ENCODE data around the gene SMPDL3B.

Gene SMPDL3B

DNA sequence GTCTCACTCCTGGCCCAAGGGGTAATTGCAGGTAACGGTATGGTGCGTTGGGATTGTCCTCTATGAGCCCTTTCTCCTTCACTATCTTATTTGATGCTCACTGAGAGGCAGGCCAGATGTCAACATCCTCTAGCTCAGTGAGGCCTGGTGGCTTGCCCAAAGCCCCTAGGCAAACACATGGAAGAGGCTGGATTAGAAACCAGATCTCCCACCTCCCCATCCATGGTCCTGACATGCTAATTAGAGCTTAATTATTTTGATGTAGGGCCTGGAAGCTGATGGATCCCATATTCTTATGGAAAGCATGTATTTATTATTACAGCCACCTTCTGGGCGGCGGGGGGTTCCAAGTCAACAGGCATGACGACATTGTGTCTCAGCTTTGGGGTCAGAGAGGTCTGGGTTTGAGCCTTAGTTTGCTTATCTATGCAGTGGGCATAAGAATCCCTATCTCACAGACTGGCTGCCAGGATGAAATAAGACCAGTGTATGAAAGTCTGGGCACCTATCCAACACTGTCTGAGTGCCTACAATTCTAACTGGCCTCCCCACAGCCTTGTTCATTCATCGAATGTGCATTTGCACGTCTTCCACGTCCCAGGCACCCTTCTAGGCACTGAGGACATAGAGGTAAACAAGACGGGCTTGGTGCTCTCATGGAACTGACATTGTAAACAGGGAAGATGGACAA is 6.2 kb downstream of the SMPDL3B start:
- DNase-seq (ENCODE audit: low spot score), result no peak

DNA sequence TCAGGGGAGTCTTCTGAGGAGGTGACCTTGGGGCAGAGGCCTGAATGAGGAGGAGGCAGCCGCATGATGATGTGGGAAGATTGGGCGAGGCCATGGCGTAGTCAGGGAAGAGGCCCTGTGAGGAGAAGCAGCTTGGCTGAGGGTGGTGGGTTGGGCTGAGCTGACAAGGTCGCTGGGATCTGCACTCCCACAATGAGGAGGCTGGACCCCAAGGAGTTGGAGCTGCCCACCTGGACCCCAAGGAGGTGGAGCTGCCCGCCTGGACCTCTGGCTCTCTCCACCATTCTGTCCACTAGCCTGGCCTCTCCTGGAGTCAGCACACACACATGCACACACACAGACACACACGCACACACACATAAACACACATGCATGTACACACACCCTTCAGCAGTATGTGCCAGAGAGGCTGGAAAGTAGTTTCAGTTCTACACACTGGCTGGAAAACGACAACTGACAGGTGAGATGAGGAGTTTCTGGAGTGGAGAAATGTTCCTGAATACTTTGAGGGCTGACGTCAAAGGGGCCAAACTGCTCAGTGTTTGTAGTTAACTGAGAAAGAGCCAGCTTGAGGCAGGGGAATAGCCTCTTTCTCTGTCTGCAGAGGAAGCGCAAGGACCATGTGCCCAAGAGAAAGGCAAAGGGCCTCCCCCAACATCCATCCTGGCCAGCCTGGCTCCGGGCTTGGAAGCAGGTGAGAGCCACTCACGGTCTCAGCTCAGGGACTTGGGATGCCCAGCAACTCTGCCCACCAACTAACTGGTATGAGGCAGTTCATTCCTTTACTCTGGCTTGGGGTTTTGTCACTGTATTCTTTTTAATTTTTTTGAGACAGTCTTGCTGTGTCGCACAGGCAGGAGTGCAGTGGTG is 7.1 kb downstream of the SMPDL3B start:
- DNase-seq (ENCODE audit: low spot score), result no peak

- no peak for DNase-seq (ENCODE audit: low spot score)
Measured at GRCh38 chr1:27945020-27945419, 10.2 kb downstream of the SMPDL3B start.

DNA sequence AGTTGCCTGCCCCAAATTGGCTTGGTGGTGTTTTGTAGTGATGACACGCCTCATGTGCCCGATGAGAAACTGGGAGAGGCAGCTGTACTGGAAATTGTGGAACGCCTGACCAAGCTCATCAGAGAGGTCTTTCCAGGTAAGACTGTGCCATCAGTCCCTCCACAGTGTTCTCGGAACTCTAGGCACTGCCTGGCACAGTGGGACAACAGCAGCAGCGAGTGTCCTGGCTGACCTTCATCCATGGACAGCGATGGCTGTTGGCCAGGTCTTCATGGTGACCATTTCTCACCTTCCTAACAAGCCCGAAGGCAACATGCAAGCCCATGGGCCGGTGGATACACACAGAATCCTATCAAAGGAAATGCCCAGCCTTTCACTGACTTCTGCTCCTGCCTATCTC is 14.2 kb downstream of the SMPDL3B start:
- DNase-seq (ENCODE audit: low spot score), result no peak

GRCh38 chr1:27951396-27951795 is 16.6 kb downstream of the SMPDL3B start:
- no peak for DNase-seq (ENCODE audit: low spot score)

- no peak for DNase-seq (ENCODE audit: low spot score)
Measured at GRCh38 chr1:27952147-27952546, 17.3 kb downstream of the SMPDL3B start.

DNA sequence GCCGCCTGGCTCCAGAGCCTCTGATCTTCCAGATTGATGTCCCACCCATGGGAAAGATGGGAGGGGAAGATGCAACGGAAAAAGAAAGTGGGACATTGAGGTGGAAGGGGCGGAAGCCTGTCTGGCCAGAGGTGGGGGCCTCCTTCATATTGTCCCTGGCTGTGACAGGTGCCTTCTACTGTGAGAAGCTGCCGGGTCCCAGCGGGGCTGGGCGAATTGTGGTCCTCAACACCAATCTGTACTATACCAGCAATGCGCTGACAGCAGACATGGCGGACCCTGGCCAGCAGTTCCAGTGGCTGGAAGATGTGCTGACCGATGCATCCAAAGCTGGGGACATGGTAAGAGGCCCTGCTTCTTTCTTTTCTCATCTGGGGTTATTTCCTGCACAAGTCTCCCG is 19.4 kb downstream of the SMPDL3B start:
- DNase-seq (ENCODE audit: low spot score), result no peak

DNA sequence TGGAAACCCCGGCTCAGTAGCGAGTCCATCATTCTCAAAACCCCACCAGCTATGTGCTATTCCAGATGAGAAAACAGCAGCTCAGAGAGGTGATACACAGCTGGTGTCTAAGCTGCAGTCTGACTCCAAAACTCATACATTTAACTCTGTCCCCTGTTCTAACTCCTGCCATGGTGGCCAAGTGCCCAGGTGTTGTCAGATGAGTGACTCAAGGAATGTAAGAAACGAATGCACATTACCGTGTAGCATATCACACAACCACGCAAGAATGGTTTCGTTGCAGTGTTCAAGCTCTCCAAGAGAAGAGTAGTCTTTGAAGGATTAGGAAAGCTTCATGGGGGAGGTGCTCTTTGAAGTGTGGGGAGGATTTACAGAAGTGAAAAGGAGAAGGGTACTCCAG is 20.3 kb downstream of the SMPDL3B start:
- no peak for DNase-seq (ENCODE audit: low spot score)

DNA sequence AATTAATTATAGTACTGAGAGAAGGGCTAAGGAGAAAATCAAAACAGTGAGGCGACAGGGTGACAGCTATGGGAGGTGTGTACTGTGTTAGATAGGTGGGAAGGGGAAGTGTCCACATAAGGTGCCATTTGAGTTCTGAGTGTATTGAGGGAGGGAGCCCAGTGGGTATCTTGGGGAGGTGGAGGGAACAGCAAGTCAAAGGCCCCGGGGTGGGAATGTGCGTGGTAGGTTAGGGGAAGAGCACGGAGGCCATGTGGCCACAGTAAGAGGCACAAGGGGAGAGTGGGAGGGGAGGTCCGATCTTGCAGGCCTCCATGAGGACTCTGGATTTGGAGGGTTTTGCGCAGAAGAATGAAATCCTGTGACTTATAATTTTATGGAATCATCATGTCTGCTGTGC is 22.0 kb downstream of the SMPDL3B start:
- no peak for DNase-seq (ENCODE audit: low spot score)

DNA sequence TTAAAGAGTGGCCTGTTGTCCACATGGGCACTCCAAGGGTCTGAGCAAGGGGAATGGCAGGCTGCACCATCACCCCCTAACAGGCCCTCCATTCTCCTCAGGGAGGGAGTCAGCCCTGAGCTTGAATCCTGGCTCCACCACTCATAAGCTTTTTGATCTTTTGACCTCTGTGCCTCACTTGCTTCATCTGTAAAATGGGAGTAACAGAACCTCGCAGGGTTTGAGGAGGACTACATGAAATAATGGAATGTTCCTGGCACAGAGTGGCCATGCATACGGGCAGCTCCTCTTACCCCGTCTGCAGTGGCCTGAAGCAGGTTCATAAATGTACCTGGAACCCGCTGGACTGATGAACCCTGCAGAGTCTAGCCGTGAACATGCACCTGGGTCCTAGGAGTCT is 22.9 kb downstream of the SMPDL3B start:
- no peak for DNase-seq (ENCODE audit: low spot score)

DNA sequence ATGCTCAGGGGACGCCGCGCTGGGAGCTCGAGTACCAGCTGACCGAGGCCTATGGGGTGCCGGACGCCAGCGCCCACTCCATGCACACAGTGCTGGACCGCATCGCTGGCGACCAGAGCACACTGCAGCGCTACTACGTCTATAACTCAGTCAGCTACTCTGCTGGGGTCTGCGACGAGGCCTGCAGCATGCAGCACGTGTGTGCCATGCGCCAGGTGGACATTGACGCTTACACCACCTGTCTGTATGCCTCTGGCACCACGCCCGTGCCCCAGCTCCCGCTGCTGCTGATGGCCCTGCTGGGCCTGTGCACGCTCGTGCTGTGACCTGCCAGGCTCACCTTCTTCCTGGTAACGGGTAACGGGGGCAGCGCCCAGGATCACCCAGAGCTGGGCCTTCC is 23.7 kb downstream of the SMPDL3B start:
- DNase-seq (ENCODE audit: low spot score), result no peak

- DNase-seq (ENCODE audit: low spot score), result peak; percentile 96
Measured at GRCh38 chr1:27959792-27960603, 25.2 kb downstream of the SMPDL3B start, which contains the start of gene XKR8. Gene XKR8 (plus strand): TSS chr1:27959973. CDS start chr1:27960070, 97 bp downstream.

DNA sequence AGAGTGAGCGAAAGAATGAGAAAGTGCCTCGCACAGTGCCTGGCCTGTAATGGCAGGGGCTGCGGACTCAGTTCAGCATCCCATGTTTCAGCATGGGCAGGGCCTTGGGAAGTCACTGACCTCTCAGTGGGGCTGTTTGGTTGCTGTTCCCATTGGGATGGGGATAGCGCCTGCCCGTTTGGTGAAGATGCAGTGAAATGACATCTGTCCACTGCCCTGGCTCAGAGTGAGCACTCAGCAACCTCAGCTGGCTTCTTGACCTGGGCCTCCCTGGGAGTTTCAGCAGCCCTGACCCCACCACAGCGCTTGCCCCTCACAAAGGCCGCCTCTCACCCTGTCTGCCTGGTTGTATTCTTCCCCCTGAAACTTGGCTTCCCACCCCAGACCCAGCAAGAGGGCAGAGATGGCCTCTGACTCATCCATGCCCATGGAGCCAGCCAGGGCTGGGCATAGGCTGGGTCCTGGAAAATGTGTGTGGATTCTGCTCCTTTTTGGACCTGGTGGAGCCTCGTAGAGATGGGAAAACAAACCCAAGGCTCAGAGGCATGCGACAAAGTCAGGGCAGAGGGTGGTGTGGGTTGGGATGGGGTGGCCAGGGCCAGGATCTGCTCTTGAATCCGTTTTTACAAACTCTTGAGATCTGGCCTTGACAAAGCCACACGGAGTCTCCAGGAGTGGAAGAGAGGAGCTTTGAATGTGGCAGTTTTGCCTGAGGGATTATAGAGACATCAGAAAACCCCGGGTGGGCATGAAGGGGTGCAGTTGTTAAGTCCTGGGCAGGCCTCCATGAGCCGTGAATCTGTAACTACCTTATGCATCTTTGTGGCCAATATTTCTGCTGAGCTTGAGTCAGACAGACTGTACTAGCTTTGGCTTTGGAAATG is 26.2 kb downstream of the SMPDL3B start:
- DNase-seq (ENCODE audit: low spot score), result no peak

- DNase-seq (ENCODE audit: low spot score), result no peak
Measured at GRCh38 chr1:27961646-27962221, 26.9 kb downstream of the SMPDL3B start.

- no peak for DNase-seq (ENCODE audit: low spot score)
Measured at GRCh38 chr1:27963393-27963792, 28.6 kb downstream of the SMPDL3B start.

- no peak for DNase-seq (ENCODE audit: low spot score)
Measured at GRCh38 chr1:27966402-27967105, 31.8 kb downstream of the SMPDL3B start.

- no peak for DNase-seq (ENCODE audit: low spot score)
Measured at GRCh38 chr1:27967106-27967883, 32.5 kb downstream of the SMPDL3B start.

- no peak for DNase-seq (ENCODE audit: low spot score)
Measured at GRCh38 chr1:27967884-27968466, 33.2 kb downstream of the SMPDL3B start.

- DNase-seq (ENCODE audit: low spot score), result no peak
Measured at GRCh38 chr1:27968692-27969091, 33.9 kb downstream of the SMPDL3B start.

Data from germinal center (tissue), 1 donor.